Esophagus (tissue), 2 donors: ENCODE measurements around the gene MICU2. TPM values are rescaled to one million over a fixed set of nuclear protein-coding genes. Genes with fewer than 3 reads are reported as not detected.

Source experiments
- H3K27ac ChIP-seq, 2 donors: one replicate each; pipeline ENCODE4 v1.5.1; 2013; ENCODE audit warnings: low read depth in 2 of 2, mild to moderate bottlenecking in 2 of 2, inconsistent platforms in 1 of 2, low read length in 1 of 2, moderate library complexity in 1 of 2
- H3K27me3 ChIP-seq, 2 donors: one replicate each; pipeline ENCODE4 v1.6.1; 2013; ENCODE audit warnings: low read length in 2 of 2, control low read depth in 1 of 2, mild to moderate bottlenecking in 1 of 2; ENCODE audit not compliant: insufficient read depth in 2 of 2, control insufficient read depth in 1 of 2
- H3K36me3 ChIP-seq, 2 donors: one replicate each; pipeline ENCODE4 v1.6.1; 2013; ENCODE audit warnings: low read length in 1 of 2; ENCODE audit not compliant: control insufficient read depth in 2 of 2, insufficient read depth in 2 of 2
- H3K4me1 ChIP-seq, 2 donors: one replicate each; pipeline ENCODE4 v1.6.1; 2013; ENCODE audit warnings: low read length in 1 of 2; ENCODE audit not compliant: control insufficient read depth in 2 of 2, insufficient read depth in 2 of 2
- H3K4me3 ChIP-seq, 2 donors: one replicate each; pipeline ENCODE4 v1.5.1; 2013; ENCODE audit warnings: low read length in 2 of 2, mild to moderate bottlenecking in 2 of 2, low read depth in 1 of 2, moderate library complexity in 1 of 2
- H3K9me3 ChIP-seq, 2 donors: one replicate each; pipeline ENCODE4 v1.6.1; 2013; ENCODE audit warnings: mild to moderate bottlenecking in 2 of 2, low read depth in 1 of 2, low read length in 1 of 2, moderate library complexity in 1 of 2; ENCODE audit not compliant: control insufficient read depth in 2 of 2, insufficient read depth in 1 of 2
- WGBS, 2 donors: extraction: QIAGEN DNeasy Blood & Tissue Kit; methylation state at CpG; one replicate each; pipeline ENCODE4 v1.1.7; 2013; 5-methylcytosine and 5-hydroxymethylcytosine counted together
- polyA plus RNA-seq, 2 donors: library from polyadenylated mRNA; stranded (reverse); fragments of 200-250 nt; gene quantifications; one replicate each; pipeline ENCODE4 v1.2.3, GENCODE V29; 2013
- donor health status: healthy with polysubstance abuse.
- donor health status: Bipolar disorder and iron deficiency.

The MICU2 gene
- polyA plus RNA-seq, 2 donors = 23.6 to 26.3 TPM

DNA sequence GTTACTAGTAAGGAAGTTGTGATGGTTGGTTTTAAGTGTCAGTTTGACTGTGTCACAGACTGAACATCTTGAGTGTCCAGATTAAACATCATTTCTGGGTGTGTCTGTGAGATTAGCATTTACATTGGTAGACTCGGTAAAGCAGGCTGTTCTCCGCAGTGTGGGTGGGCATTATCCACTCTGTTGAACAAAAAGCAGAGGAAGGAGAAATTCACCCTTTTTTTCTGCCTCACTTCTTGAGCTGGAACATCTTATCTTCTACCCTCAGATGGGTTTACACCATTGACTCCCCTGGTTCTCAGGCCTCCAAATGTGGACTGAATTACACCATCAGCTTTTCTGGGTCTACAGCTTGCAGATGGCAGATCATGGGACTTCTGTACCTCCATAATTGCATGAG, 81.1 kb downstream of the MICU2 start:
- H3K27me3 ChIP-seq = no peaks in the 10 kb centered on the region
- H3K36me3 ChIP-seq = peaks cover 5 to 6% of the 10 kb centered on the region in 2 donors
- no peaks in the 10 kb centered on the region for H3K4me1 ChIP-seq
- WGBS, 2 donors = 85 to 91% methylated on average over 2 of the region's 2 CpGs
- H3K27ac ChIP-seq = no peak overlapping the region
- H3K9me3 ChIP-seq = no peaks in the 10 kb centered on the region
- H3K4me3 ChIP-seq = no peak overlapping the region

DNA sequence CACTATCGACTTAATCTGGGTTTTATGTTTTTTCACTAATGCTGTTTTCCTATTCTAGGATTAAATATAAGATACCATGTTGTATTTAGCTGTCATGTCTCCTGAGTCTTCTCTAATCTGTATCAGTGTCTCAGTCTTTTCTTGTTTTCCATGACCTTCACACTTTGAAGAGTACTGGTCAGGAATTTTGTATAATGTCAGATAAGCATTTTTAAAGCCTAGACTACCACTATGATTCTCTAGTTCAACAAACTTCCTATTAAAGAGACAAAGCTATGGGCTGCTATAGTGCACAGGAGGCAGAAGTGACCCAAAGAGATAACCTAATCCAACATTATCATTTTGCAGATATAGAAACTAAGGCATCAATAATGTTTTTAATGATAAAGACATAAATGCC, 81.8 kb downstream of the MICU2 start:
- peaks cover 5 to 6% of the 10 kb centered on the region in 2 donors for H3K36me3 ChIP-seq
- no peaks in the 10 kb centered on the region for H3K4me1 ChIP-seq
- H3K9me3 ChIP-seq = no peaks in the 10 kb centered on the region
- no peak overlapping the region for H3K27ac ChIP-seq
- WGBS, 2 donors = 94 to 96% methylated on average over 1 of the region's 1 CpG
- H3K4me3 ChIP-seq = no peak overlapping the region
- H3K27me3 ChIP-seq = no peaks in the 10 kb centered on the region

DNA sequence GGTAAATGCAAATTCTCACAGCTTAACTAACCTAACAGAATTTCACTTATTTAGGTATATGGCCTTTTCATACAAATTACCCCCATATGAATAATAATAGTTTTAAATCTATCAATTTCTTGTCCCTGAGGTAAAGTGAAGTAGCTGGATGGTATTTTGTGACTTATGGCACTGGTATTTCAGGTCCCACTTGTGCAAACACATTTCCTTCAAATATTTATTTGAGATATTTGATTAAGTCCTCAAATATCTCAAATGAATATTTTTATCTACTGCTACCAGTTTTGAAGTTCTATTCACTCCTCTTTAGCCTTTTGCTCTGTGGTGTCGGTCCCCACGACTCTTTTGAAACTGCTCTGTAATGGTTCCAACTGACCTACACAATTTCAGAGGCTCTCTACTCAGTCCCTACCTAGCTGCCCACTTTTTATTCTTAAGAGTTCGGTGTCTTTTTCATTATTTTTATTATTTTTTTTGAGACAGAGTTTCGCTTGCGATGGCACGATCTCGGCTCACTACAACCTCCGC, 85.3 kb downstream of the MICU2 start:
- Histone ChIP-seq H3K4me1 (no peaks in the 10 kb centered on the region), H3K27ac (no peak overlapping the region), H3K9me3 (no peaks in the 10 kb centered on the region), H3K36me3 (peaks cover 4 to 8% of the 10 kb centered on the region in 2 donors), H3K4me3 (no peak overlapping the region), H3K27me3 (no peaks in the 10 kb centered on the region)
- WGBS, 2 donors = 96 to 97% methylated on average over 8 of the region's 8 CpGs

DNA sequence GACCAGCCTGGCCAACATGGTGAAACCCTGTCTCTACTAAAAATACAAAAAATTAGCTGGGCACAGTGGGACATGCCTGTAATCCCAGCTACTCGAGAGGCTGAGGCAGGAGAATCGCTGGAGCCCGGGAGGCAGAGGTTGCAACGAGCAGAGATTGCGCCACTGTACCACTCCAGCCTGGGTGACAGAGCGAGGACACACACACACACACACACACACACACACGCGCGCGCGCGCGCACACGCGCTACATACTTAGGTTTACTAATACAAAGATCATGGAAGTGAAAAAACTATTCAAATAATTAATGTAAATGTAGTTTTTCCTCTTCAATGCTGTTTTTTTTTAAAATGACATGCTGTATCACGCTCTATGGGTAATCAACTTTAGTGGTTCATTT, 86.4 kb downstream of the MICU2 start:
- H3K36me3 ChIP-seq = peaks cover 4 to 8% of the 10 kb centered on the region in 2 donors
- 88 to 93% methylated on average over 16 of the region's 16 CpGs for WGBS, 2 donors

DNA sequence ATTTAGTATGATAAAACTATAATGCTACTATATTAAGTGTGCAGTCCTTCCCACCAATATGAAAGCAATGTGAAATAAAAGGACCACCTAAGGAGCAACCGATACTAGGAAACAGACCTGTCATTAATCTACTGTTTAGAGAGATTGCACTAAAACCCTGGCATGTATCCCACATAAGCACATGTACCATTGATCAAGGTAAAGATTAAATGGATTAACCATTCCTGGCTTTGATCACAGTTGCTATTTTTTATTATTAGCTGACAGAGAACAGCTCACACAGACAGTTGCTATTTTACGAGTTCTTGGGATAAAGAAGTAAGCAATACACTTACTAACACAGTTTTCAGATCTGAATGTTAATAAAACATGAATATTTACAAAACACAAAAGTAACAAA, 87.2 kb downstream of the MICU2 start:
- 64 to 69% methylated on average over 2 of the region's 2 CpGs for WGBS, 2 donors
- H3K36me3 ChIP-seq = peaks cover 4 to 8% of the 10 kb centered on the region in 2 donors

More for the DNA sequence above, 86.4 kb downstream of the MICU2 start:
- H3K27ac ChIP-seq = no peak overlapping the region
- no peaks in the 10 kb centered on the region for H3K9me3 ChIP-seq
- H3K27me3 ChIP-seq = no peaks in the 10 kb centered on the region
- H3K4me1 ChIP-seq = no peaks in the 10 kb centered on the region
- no peak overlapping the region for H3K4me3 ChIP-seq

DNA sequence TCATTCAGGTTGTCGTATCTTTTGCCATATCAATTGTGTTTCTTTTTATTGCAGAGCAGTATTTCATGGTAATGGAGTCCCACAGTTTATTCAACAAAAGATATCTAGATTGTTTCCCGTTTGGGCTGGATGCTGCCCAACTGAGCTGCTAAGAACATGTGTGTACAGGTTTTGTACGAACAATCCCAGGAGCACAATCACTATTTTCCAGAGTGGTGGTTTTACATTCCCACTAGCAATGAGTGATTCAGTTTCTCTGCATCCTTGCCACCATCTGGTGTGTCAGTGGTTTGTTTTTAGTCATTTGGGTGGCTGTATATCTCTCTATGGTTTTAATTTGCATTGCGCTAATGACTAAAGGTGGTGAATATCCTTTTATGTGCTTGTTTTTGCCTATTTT, 92.1 kb downstream of the MICU2 start:
- Histone ChIP-seq H3K27me3 (no peaks in the 10 kb centered on the region), H3K27ac (no peak overlapping the region), H3K9me3 (no peaks in the 10 kb centered on the region), H3K4me3 (no peak overlapping the region), H3K36me3 (peaks cover 0 to 5% of the 10 kb centered on the region in 2 donors), H3K4me1 (no peaks in the 10 kb centered on the region)
- WGBS, 2 donors = 45 to 69% methylated on average over 4 of the region's 4 CpGs

More for the DNA sequence above, 87.2 kb downstream of the MICU2 start:
- H3K4me3 ChIP-seq = no peak overlapping the region
- H3K27me3 ChIP-seq = no peaks in the 10 kb centered on the region
- H3K27ac ChIP-seq = no peak overlapping the region
- H3K4me1 ChIP-seq = no peaks in the 10 kb centered on the region
- no peaks in the 10 kb centered on the region for H3K9me3 ChIP-seq

DNA sequence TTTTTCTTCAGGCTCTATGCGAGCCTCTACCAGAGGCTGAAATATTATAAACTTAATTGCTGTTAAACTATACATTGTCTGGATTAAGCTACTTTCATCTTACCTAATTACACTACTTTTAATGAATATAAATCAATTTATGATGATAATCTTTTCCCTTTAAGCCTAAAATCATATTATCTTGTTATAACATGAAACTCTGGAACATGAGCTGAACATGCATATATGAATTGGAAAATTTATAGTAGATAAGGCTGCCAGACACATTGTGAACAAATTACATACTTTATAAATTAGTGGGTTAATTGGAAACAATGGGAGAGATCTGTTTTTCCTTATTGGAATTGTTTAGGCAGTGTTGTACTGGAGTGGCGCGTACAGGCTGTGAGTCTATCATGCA, 99.6 kb downstream of the MICU2 start:
- Histone ChIP-seq H3K4me1 (no peaks in the 10 kb centered on the region), H3K4me3 (no peak overlapping the region), H3K27ac (no peak overlapping the region), H3K27me3 (no peaks in the 10 kb centered on the region), H3K36me3 (no peaks in the 10 kb centered on the region), H3K9me3 (no peaks in the 10 kb centered on the region)
- WGBS, 2 donors = 98% methylated on average over 3 of the region's 3 CpGs

DNA sequence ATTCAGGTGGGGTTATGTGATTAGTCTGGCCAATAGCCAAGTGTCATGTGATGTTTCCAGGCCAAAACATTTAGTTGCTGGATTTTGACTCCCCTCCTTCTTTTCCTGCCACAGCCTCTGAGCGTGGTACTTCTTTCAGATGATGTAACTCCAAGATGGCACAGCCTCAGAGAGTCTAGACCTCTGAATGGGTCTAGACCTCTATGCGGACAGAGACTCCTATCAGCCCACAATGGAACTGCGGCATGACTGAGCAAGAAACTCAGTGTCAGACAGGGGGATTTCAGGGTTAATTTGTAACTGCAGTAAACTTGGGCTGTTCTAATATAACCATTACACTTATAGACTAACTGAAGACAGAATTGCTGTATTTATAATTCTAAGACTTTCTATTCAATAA, 102.3 kb downstream of the MICU2 start:
- H3K36me3 ChIP-seq = no peaks in the 10 kb centered on the region
- H3K27ac ChIP-seq = no peak overlapping the region
- no peaks in the 10 kb centered on the region for H3K9me3 ChIP-seq
- no peaks in the 10 kb centered on the region for H3K27me3 ChIP-seq
- H3K4me3 ChIP-seq = no peak overlapping the region
- 97 to 98% methylated on average over 3 of the region's 3 CpGs for WGBS, 2 donors
- H3K4me1 ChIP-seq = no peaks in the 10 kb centered on the region

DNA sequence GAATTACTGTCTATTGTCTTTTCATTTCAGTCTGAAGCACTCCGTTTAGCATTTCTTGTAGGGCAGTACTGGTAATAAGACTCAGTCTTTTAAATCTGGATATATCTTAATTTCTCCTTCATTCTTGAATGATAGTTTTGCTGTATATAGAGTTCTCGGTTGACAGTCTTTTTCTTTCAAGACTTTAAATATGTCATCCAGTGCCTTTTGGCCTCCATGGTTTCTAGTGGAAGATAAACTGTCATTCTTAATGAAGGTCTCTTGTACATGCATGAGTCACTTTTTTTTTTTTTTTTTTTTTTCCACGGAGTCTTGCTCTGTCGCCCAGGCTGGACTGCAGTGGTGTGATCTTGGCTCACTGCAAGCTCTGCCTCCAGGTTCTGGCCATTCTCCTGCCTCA, 117.6 kb downstream of the MICU2 start:
- no peak overlapping the region for H3K4me3 ChIP-seq
- peaks cover 0 to 3% of the 10 kb centered on the region in 2 donors for H3K9me3 ChIP-seq
- H3K27ac ChIP-seq = no peak overlapping the region
- H3K27me3 ChIP-seq = no peaks in the 10 kb centered on the region
- peaks cover 0 to 3% of the 10 kb centered on the region in 2 donors for H3K36me3 ChIP-seq
- WGBS, 2 donors = 94 to 95% methylated on average over 4 of the region's 4 CpGs
- H3K4me1 ChIP-seq = no peaks in the 10 kb centered on the region

DNA sequence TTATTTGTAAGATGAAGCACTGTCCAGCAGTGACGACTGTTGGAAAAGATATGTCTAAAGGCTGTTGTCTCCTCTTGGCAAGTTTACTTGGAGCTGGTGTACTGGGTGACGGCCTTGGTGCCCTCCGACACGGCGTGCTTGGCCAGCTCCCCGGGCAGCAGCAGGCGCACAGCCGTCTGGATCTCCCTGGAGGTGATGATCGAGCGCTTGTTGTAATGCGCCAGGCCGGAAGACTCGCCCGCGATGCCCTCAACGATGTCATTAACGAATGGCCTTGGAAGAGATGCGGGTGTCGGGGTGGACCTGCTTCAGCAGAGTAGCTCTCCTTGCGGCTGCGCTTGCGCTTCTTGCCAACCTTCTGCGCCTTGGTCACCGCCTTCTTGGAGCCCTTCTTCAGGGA, 120.2 kb downstream of the MICU2 start:
- 92% methylated on average over 24 of the region's 24 CpGs for WGBS, 2 donors

More for the DNA sequence above, 120.2 kb downstream of the MICU2 start:
- Histone ChIP-seq H3K4me3 (no peak overlapping the region), H3K36me3 (no peaks in the 10 kb centered on the region), H3K4me1 (no peaks in the 10 kb centered on the region), H3K27me3 (no peaks in the 10 kb centered on the region), H3K9me3 (peaks cover 0 to 3% of the 10 kb centered on the region in 2 donors), H3K27ac (no peak overlapping the region)
